Amniotic stem cell (primary cell): ENCODE measurements around the gene PDCD11.
"Not testable (repeated sequence)": the region's sequence is repeated elsewhere in the genome, so short reads cannot be mapped to it uniquely, and the experiment has no call there.

Experiments
- DNase-seq: peaks from one replicate; lab custom pipeline; 2025; lab: John Stamatoyannopoulos, UW

The PDCD11 gene

GRCh38 chr10:103396067-103396788 lies at the start of gene PDCD11, which contains the start of gene ATP5MK:
Gene PDCD11 (plus strand): TSS chr10:103396626. CDS start chr10:103398427, 1,801 bp downstream.
Gene ATP5MK (minus strand): TSS chr10:103396475. CDS start chr10:103392457, 4,018 bp downstream.
- DNase-seq = peak; percentile 99

- DNase-seq = no peak
Observed at GRCh38 chr10:103350175-103350516, 46.3 kb upstream of the PDCD11 start.

- DNase-seq = peak; percentile 30
Observed at GRCh38 chr10:103350517-103351260, 45.7 kb upstream of the PDCD11 start, which contains the start of gene PCGF6. Gene PCGF6 (minus strand): TSS chr10:103351140. CDS start chr10:103351066, 74 bp downstream.

- DNase-seq = no peak
Observed at GRCh38 chr10:103353281-103353680, 43.1 kb upstream of the PDCD11 start.

- not testable (repeated sequence) for DNase-seq
Observed at GRCh38 chr10:103354567-103354966, 41.9 kb upstream of the PDCD11 start.

- DNase-seq = no peak
Observed at GRCh38 chr10:103355906-103356599, 40.4 kb upstream of the PDCD11 start.

- not testable (repeated sequence) for DNase-seq
Observed at GRCh38 chr10:103359493-103359892, 36.9 kb upstream of the PDCD11 start.

- DNase-seq = not testable (repeated sequence)
Observed at GRCh38 chr10:103360791-103361190, 35.6 kb upstream of the PDCD11 start.

GRCh38 chr10:103367379-103367781 lies 29.0 kb upstream of the PDCD11 start:
- DNase-seq = no peak

- peak; percentile 89 for DNase-seq
Observed at GRCh38 chr10:103367782-103368518, 28.5 kb upstream of the PDCD11 start, which contains the start of gene TAF5. Gene TAF5 (plus strand): TSS chr10:103367976. CDS start chr10:103367990, 14 bp downstream.

GRCh38 chr10:103373544-103373943 lies 22.9 kb upstream of the PDCD11 start:
- DNase-seq = no peak

GRCh38 chr10:103374263-103374662 lies 22.2 kb upstream of the PDCD11 start:
- no peak for DNase-seq

- no peak for DNase-seq
Observed at GRCh38 chr10:103382769-103383168, 13.7 kb upstream of the PDCD11 start.

GRCh38 chr10:103394180-103394579 lies 2.2 kb upstream of the PDCD11 start:
- no peak for DNase-seq

- DNase-seq = no peak
Observed at GRCh38 chr10:103395754-103396066, 716 bp upstream of the PDCD11 start.

GRCh38 chr10:103396789-103397087 lies 312 bp downstream of the PDCD11 start:
- no peak for DNase-seq

GRCh38 chr10:103397191-103397825 lies 882 bp downstream of the PDCD11 start:
- no peak for DNase-seq

GRCh38 chr10:103413564-103413963 lies 17.1 kb downstream of the PDCD11 start:
- no peak for DNase-seq

- no peak for DNase-seq
Observed at GRCh38 chr10:103415581-103415980, 19.2 kb downstream of the PDCD11 start.

- peak; percentile 39 for DNase-seq
Observed at GRCh38 chr10:103416436-103417147, 20.2 kb downstream of the PDCD11 start.

GRCh38 chr10:103417148-103417469 lies 20.7 kb downstream of the PDCD11 start:
- not testable (repeated sequence) for DNase-seq
